Hepatocyte (in vitro differentiated cells): ENCODE measurements around the gene P3H4. TPM values are rescaled to one million over a fixed set of nuclear protein-coding genes. Genes with fewer than 3 reads are reported as not detected.

Experiments used
- DNase-seq: peaks from one replicate; pipeline ENCODE4 v3.0.0-alpha.2; 2016; ENCODE audit warnings: low spot score
- H2AFZ ChIP-seq: fragments of 200-600 bp; sonication (generic); 2 replicates; pipeline ENCODE4 v1.6.0; 2016; ENCODE audit warnings: antibody characterized with exemption, mild to moderate bottlenecking
- H3K27ac ChIP-seq: fragments of 200-600 bp; sonication (generic); 2 replicates; pipeline ENCODE4 v1.5.1; 2016; ENCODE audit warnings: mild to moderate bottlenecking
- H3K27me3 ChIP-seq: fragments of 200-600 bp; sonication (generic); 2 replicates; pipeline ENCODE4 v1.6.1; 2016
- H3K36me3 ChIP-seq: fragments of 200-600 bp; sonication (generic); replicated peaks from 2 replicates; pipeline ENCODE4 v1.5.1; 2016; ENCODE audit warnings: low read depth; ENCODE audit not compliant: insufficient read depth
- H3K4me1 ChIP-seq: fragments of 200-600 bp; sonication (generic); 2 replicates; pipeline ENCODE4 v1.5.1; 2016; ENCODE audit warnings: mild to moderate bottlenecking, moderate library complexity; ENCODE audit not compliant: insufficient read depth
- H3K4me2 ChIP-seq: fragments of 200-600 bp; sonication (generic); 2 replicates; pipeline ENCODE4 v1.6.0; 2016
- H3K4me3 ChIP-seq: fragments of 200-600 bp; sonication (generic); 2 replicates; pipeline ENCODE4 v1.5.1; 2016; ENCODE audit warnings: mild to moderate bottlenecking
- H3K79me2 ChIP-seq: fragments of 200-600 bp; sonication (generic); 2 replicates; pipeline ENCODE4 v1.6.0; 2017; ENCODE audit warnings: mild to moderate bottlenecking
- H3K9me2 ChIP-seq: fragments of 200-600 bp; sonication (generic); replicated peaks from 2 replicates; pipeline ENCODE4 v1.6.0; 2017; ENCODE audit warnings: mild to moderate bottlenecking; ENCODE audit not compliant: insufficient read depth
- H3K9me3 ChIP-seq: fragments of 200-600 bp; sonication (generic); 2 replicates; pipeline ENCODE4 v1.5.1; 2016; ENCODE audit warnings: low read depth, mild to moderate bottlenecking
- H4K20me1 ChIP-seq: fragments of 200-600 bp; sonication (generic); 2 replicates; pipeline ENCODE4 v1.6.0; 2016; ENCODE audit warnings: mild to moderate bottlenecking; ENCODE audit not compliant: insufficient read depth, poor library complexity, severe bottlenecking
- CTCF ChIP-seq: fragments of 200-600 bp; sonication (generic); IDR thresholded peaks from 2 replicates; pipeline ENCODE4 v1.5.1; 2016; ENCODE audit warnings: antibody characterized with exemption, mild to moderate bottlenecking; ENCODE audit not compliant: poor library complexity
- EZH2 ChIP-seq: fragments of 200-600 bp; sonication (generic); IDR thresholded peaks from 2 replicates; pipeline ENCODE4 v1.6.1; 2016; ENCODE audit warnings: antibody characterized with exemption, mild to moderate bottlenecking, borderline replicate concordance
- EZH2phosphoT487 ChIP-seq: fragments of 200-600 bp; sonication (generic); IDR thresholded peaks from one replicate; pipeline ENCODE4 v1.6.1; 2018; ENCODE audit warnings: antibody characterized with exemption, mild to moderate bottlenecking, low read depth, moderate library complexity; ENCODE audit not compliant: unreplicated experiment, severe bottlenecking
- WGBS: methylation state at CpG from one replicate; pipeline ENCODE4 v1.1.6; 2016; ENCODE audit warnings: low lambda C conversion rate; ENCODE audit errors: missing lambda C conversion rate; 5-methylcytosine and 5-hydroxymethylcytosine counted together
- polyA plus RNA-seq: library from polyadenylated mRNA; unstranded; fragments of >200 nt; fragmentation: Nextera tagmentation; extraction: Ambion mirVana; gene quantifications from 2 replicates; pipeline ENCODE4 v1.2.1, GENCODE V29; 2016
- total RNA-seq: library from RNA; depleted of rRNA; stranded (reverse); fragments of >200 nt; gene quantifications from 2 replicates; pipeline ENCODE4 v1.2.3, GENCODE V29; 2014

The P3H4 gene
- total and polyA plus RNA-seq, 2 experiments from 2014 or later: 62.6 to 110 TPM

GRCh38 chr17:41812381-41813151 lies 817 bp upstream of the P3H4 start, which contains the start of gene FKBP10:
Gene FKBP10, plus strand, starts transcription at chr17:41813004. Its CDS starts 31 bp downstream, at chr17:41813035.
- Histone ChIP-seq H3K4me2 (peak within 1 kb of the TSS; percentile 95), H3K9me2 (no peaks in the 10 kb centered on the region), H4K20me1 (peaks cover 7% of the 10 kb centered on the region), H2AFZ (peak within 1 kb of the TSS; percentile 100), H3K9me3 (no peaks in the 10 kb centered on the region), H3K4me3 (peak within 1 kb of the TSS; percentile 100), H3K4me1 (peaks cover 11% of the 10 kb centered on the region), H3K27me3 (no peaks in the 10 kb centered on the region), H3K36me3 (no peaks in the 10 kb centered on the region), H3K79me2 (peaks cover 68% of the 10 kb centered on the region), H3K27ac (peak within 1 kb of the TSS; percentile 98)
- WGBS: 1% methylated on average over 20 of the region's 35 CpGs
- TF ChIP-seq EZH2 (no peak), CTCF (peak; percentile 9)
- peak; percentile 90 for DNase-seq

GRCh38 chr17:41810659-41811548 lies 845 bp downstream of the P3H4 start:
- DNase-seq: peak; percentile 51
- Histone ChIP-seq H4K20me1 (peaks cover 7% of the 10 kb centered on the region), H3K4me2 (peak overlapping the region; percentile 95), H3K27ac (peak overlapping the region; percentile 98), H3K79me2 (peaks cover 58% of the 10 kb centered on the region), H3K4me1 (peaks cover 16% of the 10 kb centered on the region), H3K36me3 (no peaks in the 10 kb centered on the region), H2AFZ (peak overlapping the region; percentile 100), H3K4me3 (peak overlapping the region; percentile 100), H3K27me3 (no peaks in the 10 kb centered on the region), H3K9me3 (no peaks in the 10 kb centered on the region), H3K9me2 (no peaks in the 10 kb centered on the region)
- TF ChIP-seq EZH2 (no peak), EZH2phosphoT487 (no peak), CTCF (no peak)
- WGBS: 26% methylated on average over 43 of the region's 58 CpGs

GRCh38 chr17:41806685-41807445 lies 4.9 kb downstream of the P3H4 start:
- peaks cover 7% of the 10 kb centered on the region for H4K20me1 ChIP-seq
- no peaks in the 10 kb centered on the region for H3K36me3 ChIP-seq
- no peak for DNase-seq
- H2AFZ ChIP-seq: no peak overlapping the region
- peaks cover 16% of the 10 kb centered on the region for H3K4me1 ChIP-seq
- H3K27ac ChIP-seq: no peak overlapping the region
- no peaks in the 10 kb centered on the region for H3K9me3 ChIP-seq
- no peak for TF ChIP-seq EZH2phosphoT487
- TF ChIP-seq EZH2: no peak
- TF ChIP-seq CTCF: no peak
- WGBS: 88% methylated on average over 8 of the region's 8 CpGs
- H3K4me3 ChIP-seq: no peak overlapping the region
- no peak overlapping the region for H3K4me2 ChIP-seq
- no peaks in the 10 kb centered on the region for H3K9me2 ChIP-seq
- H3K79me2 ChIP-seq: peaks cover 30% of the 10 kb centered on the region
- H3K27me3 ChIP-seq: no peaks in the 10 kb centered on the region
